ENCODE results near the gene CUL1.
"Not testable (repeated sequence)": the region's sequence is repeated elsewhere in the genome, so short reads cannot be mapped to it uniquely, and the experiment has no call there.

CUL1 gene

GRCh38 chr7:148701414-148701813 is 2.7 kb downstream of the CUL1 start:
- no peak for TF ChIP-seq POLR2A (IDR thresholded peaks at IDR 0.05; ENCODE audit: low read depth, low read length)
- DNase-seq (ENCODE audit: insufficient read length, low spot score) (no peak), FAIRE-seq (no peak)

- FAIRE-seq (no peak), DNase-seq (ENCODE audit: insufficient read length, low spot score) (no peak)
- TF ChIP-seq POLR2A (IDR thresholded peaks at IDR 0.05; ENCODE audit: low read depth, low read length), result no peak
Observed at GRCh38 chr7:148702876-148703670, 4.4 kb downstream of the CUL1 start.

GRCh38 chr7:148703671-148703962 is 4.9 kb downstream of the CUL1 start:
- not testable (repeated sequence) for FAIRE-seq; DNase-seq (ENCODE audit: insufficient read length, low spot score)

- TF ChIP-seq POLR2A (IDR thresholded peaks at IDR 0.05; ENCODE audit: low read depth, low read length), result no peak
- FAIRE-seq, result no peak
- DNase-seq (ENCODE audit: insufficient read length, low spot score), result no peak
Observed at GRCh38 chr7:148704189-148704588, 5.5 kb downstream of the CUL1 start.

- no peak for DNase-seq (ENCODE audit: insufficient read length, low spot score)
- TF ChIP-seq POLR2A (IDR thresholded peaks at IDR 0.05; ENCODE audit: low read depth, low read length), result no peak
- no peak for FAIRE-seq
Observed at GRCh38 chr7:148704970-148705369, 6.3 kb downstream of the CUL1 start.

- TF ChIP-seq POLR2A (IDR thresholded peaks at IDR 0.05; ENCODE audit: low read depth, low read length), result no peak
- FAIRE-seq (no peak), DNase-seq (ENCODE audit: insufficient read length, low spot score) (no peak)
Observed at GRCh38 chr7:148706368-148706767, 7.7 kb downstream of the CUL1 start.

- no peak for FAIRE-seq
- TF ChIP-seq POLR2A (IDR thresholded peaks at IDR 0.05; ENCODE audit: low read depth, low read length), result no peak
- no peak for DNase-seq (ENCODE audit: insufficient read length, low spot score)
Observed at GRCh38 chr7:148708026-148708885, 9.6 kb downstream of the CUL1 start.

- no peak for TF ChIP-seq POLR2A (IDR thresholded peaks at IDR 0.05; ENCODE audit: low read depth, low read length)
- FAIRE-seq (no peak), DNase-seq (ENCODE audit: insufficient read length, low spot score) (no peak)
Observed at GRCh38 chr7:148709014-148709413, 10.3 kb downstream of the CUL1 start.

- FAIRE-seq, result not testable (repeated sequence)
Observed at GRCh38 chr7:148710426-148710825, 11.7 kb downstream of the CUL1 start.

GRCh38 chr7:148711191-148712102 is 12.7 kb downstream of the CUL1 start:
- no peak for TF ChIP-seq POLR2A (IDR thresholded peaks at IDR 0.05; ENCODE audit: low read depth, low read length)
- DNase-seq (ENCODE audit: insufficient read length, low spot score) (no peak), FAIRE-seq (no peak)

More at GRCh38 chr7:148710426-148710825, 11.7 kb downstream of the CUL1 start:
- not testable (repeated sequence) for DNase-seq (ENCODE audit: insufficient read length, low spot score)

GRCh38 chr7:148712678-148713329 is 14.1 kb downstream of the CUL1 start:
- FAIRE-seq, result no peak
- no peak for TF ChIP-seq POLR2A (IDR thresholded peaks at IDR 0.05; ENCODE audit: low read depth, low read length)
- no peak for DNase-seq (ENCODE audit: insufficient read length, low spot score)

- DNase-seq (ENCODE audit: insufficient read length, low spot score), result no peak
- FAIRE-seq, result no peak
- no peak for TF ChIP-seq POLR2A (IDR thresholded peaks at IDR 0.05; ENCODE audit: low read depth, low read length)
Observed at GRCh38 chr7:148714498-148714897, 15.8 kb downstream of the CUL1 start.

- DNase-seq (ENCODE audit: insufficient read length, low spot score) (no peak), FAIRE-seq (no peak)
- no peak for TF ChIP-seq POLR2A (IDR thresholded peaks at IDR 0.05; ENCODE audit: low read depth, low read length)
Observed at GRCh38 chr7:148715027-148715426, 16.3 kb downstream of the CUL1 start.

Measured in H54 (cell line).